ENCODE results near the gene RALGDS. TPM values are rescaled to one million over a fixed set of nuclear protein-coding genes. Genes with fewer than 3 reads are reported as not detected.

Gene RALGDS
- total RNA-seq, 1 donor from 2014 or later, result 66.3 TPM

GRCh38 chr9:133118179-133118520 lies 2.9 kb downstream of the RALGDS start:
- ATAC-seq (no peak), DNase-seq (no peak)
- Histone ChIP-seq H3K36me3 (no peaks in the 10 kb centered on the region), H3K4me3 (no peak overlapping the region), H3K27me3 (no peaks in the 10 kb centered on the region), H3K27ac (peak overlapping the region; percentile 60), H3K4me1 (peaks cover 83% of the 10 kb centered on the region), H3K9me3 (no peaks in the 10 kb centered on the region)
- TF ChIP-seq CTCF (IDR thresholded peaks at IDR 0.05), result no peak
- intact Hi-C loops (cut with DNase I), result no loop called here

- peaks cover 84% of the 10 kb centered on the region for H3K4me1 ChIP-seq
- no peak for TF ChIP-seq CTCF (IDR thresholded peaks at IDR 0.05)
- H3K9me3 ChIP-seq, result no peaks in the 10 kb centered on the region
- peak overlapping the region; percentile 8 for H3K27ac ChIP-seq
- intact Hi-C loops (cut with DNase I), result no loop called here
- no peaks in the 10 kb centered on the region for H3K36me3 ChIP-seq
- DNase-seq (no peak), ATAC-seq (no peak)
- H3K27me3 ChIP-seq, result no peaks in the 10 kb centered on the region
- H3K4me3 ChIP-seq, result no peak overlapping the region
Observed at GRCh38 chr9:133117271-133118178, 3.5 kb downstream of the RALGDS start.

- ATAC-seq, result no peak
- H3K4me3 ChIP-seq, result no peak overlapping the region
- peaks cover 81% of the 10 kb centered on the region for H3K4me1 ChIP-seq
- intact Hi-C loops (cut with DNase I), result no loop called here
- peaks cover 1% of the 10 kb centered on the region for H3K36me3 ChIP-seq
- peak; percentile 64 for DNase-seq
- TF ChIP-seq CTCF (IDR thresholded peaks at IDR 0.05), result no peak
- H3K27ac ChIP-seq, result no peak overlapping the region
- no peaks in the 10 kb centered on the region for H3K27me3 ChIP-seq
- H3K9me3 ChIP-seq, result no peaks in the 10 kb centered on the region
Observed at GRCh38 chr9:133116346-133117231, 4.5 kb downstream of the RALGDS start.

GRCh38 chr9:133115604-133116345 lies 5.3 kb downstream of the RALGDS start:
- Histone ChIP-seq H3K27ac (peak overlapping the region; percentile 80), H3K27me3 (no peaks in the 10 kb centered on the region), H3K4me3 (no peak overlapping the region), H3K9me3 (no peaks in the 10 kb centered on the region), H3K4me1 (peaks cover 80% of the 10 kb centered on the region), H3K36me3 (peaks cover 10% of the 10 kb centered on the region)
- TF ChIP-seq CTCF (IDR thresholded peaks at IDR 0.05), result no peak
- ATAC-seq (peak; percentile 1), DNase-seq (peak; percentile 63)
- intact Hi-C loops (cut with DNase I), result no loop called here

GRCh38 chr9:133114886-133115603 lies 6.0 kb downstream of the RALGDS start:
- Histone ChIP-seq H3K27me3 (no peaks in the 10 kb centered on the region), H3K4me1 (peaks cover 79% of the 10 kb centered on the region), H3K9me3 (no peaks in the 10 kb centered on the region), H3K27ac (peak overlapping the region; percentile 80), H3K4me3 (no peak overlapping the region), H3K36me3 (peaks cover 17% of the 10 kb centered on the region)
- peak; percentile 63 for DNase-seq
- no peak for TF ChIP-seq CTCF (IDR thresholded peaks at IDR 0.05)
- peak; percentile 7 for ATAC-seq
- intact Hi-C loops (cut with DNase I), result no loop called here

Measured in upper lobe of right lung (tissue), 1 donor.